GM12874 (cell line): ENCODE measurements around the gene PRELP.

Source experiments
- CTCF ChIP-seq: IDR thresholded peaks from 2 replicates; pipeline ENCODE4 v1.5.1; 2011; ENCODE audit warnings: low read depth, mild to moderate bottlenecking, control low read depth, low read length, moderate library complexity; ENCODE audit not compliant: insufficient read depth

PRELP gene

GRCh38 chr1:203492748-203493130 is 17.1 kb downstream of the PRELP start:
- TF ChIP-seq CTCF = no peak

GRCh38 chr1:203493901-203494300 is 18.3 kb downstream of the PRELP start, which contains the start of gene OPTC:
Gene OPTC (plus strand): TSS chr1:203494153. CDS start chr1:203496006, 1,853 bp downstream.
- no peak for TF ChIP-seq CTCF

DNA sequence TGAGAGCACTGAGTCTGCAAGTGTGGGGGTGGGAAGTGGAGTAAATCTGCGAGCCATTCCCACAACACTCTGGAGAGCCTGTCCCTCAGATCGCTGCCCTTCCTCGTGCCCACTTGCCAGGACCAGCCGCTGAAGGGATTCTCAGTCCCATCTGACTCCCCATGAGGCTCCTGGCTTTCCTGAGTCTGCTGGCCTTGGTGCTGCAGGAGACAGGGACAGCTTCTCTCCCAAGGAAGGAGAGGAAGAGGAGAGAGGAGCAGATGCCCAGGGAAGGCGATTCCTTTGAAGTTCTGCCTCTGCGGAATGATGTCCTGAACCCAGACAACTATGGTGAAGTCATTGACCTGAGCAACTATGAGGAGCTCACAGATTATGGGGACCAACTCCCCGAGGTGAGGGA is 20.2 kb downstream of the PRELP start:
- no peak for TF ChIP-seq CTCF

DNA sequence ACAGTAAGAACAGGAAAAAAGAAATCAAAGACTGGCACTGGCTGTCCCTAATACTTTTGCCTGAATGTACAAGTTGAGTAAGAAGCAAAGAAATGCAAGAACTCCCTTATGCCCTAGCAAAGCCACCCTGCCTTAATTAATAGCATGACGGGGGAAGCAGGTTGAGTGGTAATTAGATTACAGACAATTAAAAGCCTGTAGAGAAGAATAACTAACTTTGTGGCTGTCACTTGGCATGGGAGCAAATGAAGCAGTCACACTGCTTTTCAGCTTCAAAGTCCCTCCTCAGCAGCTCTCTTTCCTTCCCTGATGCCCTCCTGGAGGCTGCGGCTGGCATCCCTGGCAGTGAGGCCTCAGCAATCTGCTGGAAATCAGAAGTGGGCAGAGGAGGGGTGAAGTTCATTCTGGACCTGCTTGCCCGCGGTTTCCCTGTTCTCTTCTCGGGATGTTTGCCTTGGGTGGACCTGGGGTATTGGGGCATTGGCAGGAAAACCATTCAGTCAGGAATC is 21.7 kb downstream of the PRELP start:
- no peak for TF ChIP-seq CTCF

- TF ChIP-seq CTCF = no peak
These were observed 24.2 kb downstream of the PRELP start for GRCh38 chr1:203499643-203500278.

DNA sequence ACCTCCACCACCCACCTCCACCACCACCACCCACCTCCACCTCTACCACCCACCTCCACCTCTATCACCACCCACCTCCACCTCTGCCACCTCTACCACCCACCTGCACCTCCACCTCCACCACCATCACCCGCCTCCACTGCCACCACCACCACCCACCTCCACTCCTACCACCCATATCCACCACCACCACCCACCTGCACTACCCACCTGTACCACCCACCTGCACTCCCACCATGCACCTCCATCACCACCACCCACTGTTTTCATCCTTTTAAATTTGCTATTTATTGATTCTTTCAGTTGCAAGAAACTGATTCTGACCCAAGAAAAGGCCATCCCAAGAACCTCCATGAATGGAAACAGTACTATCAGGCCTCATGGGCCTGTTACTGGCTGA is 24.7 kb downstream of the PRELP start:
- no peak for TF ChIP-seq CTCF

DNA sequence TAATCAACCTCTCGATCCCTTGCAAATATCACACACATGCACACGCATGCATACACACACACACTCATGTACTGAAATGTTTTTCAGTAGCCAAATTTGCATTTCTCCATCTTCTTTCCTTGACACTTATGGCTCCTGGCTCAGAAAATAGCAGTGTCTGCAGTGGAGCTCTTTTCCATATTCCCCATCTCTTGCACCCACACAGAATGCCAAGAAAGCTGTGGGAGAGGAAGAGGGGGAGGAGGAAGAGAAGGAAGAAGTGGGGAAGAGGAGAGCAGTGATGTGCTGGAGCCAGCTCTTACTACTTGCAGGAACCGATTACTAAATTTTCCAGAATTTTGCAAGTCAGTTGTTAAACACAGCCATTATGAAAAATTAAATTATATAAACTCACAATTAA is 28.2 kb downstream of the PRELP start:
- no peak for TF ChIP-seq CTCF
